Smooth muscle cell (in vitro differentiated cells): ENCODE data around the gene SLC25A21. TPM values are rescaled to one million over a fixed set of nuclear protein-coding genes. Genes with fewer than 3 reads are reported as not detected.

Experiments
- DNase-seq: peaks from one replicate; lab custom pipeline; 2025; ENCODE audit not compliant: unreplicated experiment; lab: John Stamatoyannopoulos, UW
- H2AFZ ChIP-seq: fragments of 200-600 bp; sonication (generic); 2 replicates; pipeline ENCODE4 v1.6.0; 2016; ENCODE audit warnings: antibody characterized with exemption, low read depth, mild to moderate bottlenecking
- H3F3A ChIP-seq: fragments of 200-600 bp; sonication (generic); 2 replicates; pipeline ENCODE4 v1.6.0; 2017; ENCODE audit warnings: antibody characterized with exemption, low read depth
- H3K27ac ChIP-seq: fragments of 200-600 bp; sonication (generic); 2 replicates; pipeline ENCODE4 v1.5.1; 2016; ENCODE audit warnings: low read depth, mild to moderate bottlenecking
- H3K27me3 ChIP-seq: fragments of 200-600 bp; sonication (generic); 2 replicates; pipeline ENCODE4 v1.6.1; 2016; ENCODE audit warnings: low read depth, mild to moderate bottlenecking
- H3K36me3 ChIP-seq: fragments of 200-600 bp; sonication (generic); 2 replicates; pipeline ENCODE4 v1.5.1; 2016; ENCODE audit warnings: low read depth
- H3K4me1 ChIP-seq: fragments of 200-600 bp; sonication (generic); 2 replicates; pipeline ENCODE4 v1.5.1; 2016; ENCODE audit warnings: low read depth
- H3K4me2 ChIP-seq: fragments of 200-600 bp; sonication (generic); 2 replicates; pipeline ENCODE4 v1.6.0; 2016; ENCODE audit warnings: mild to moderate bottlenecking
- H3K4me3 ChIP-seq: fragments of 200-600 bp; sonication (generic); 2 replicates; pipeline ENCODE4 v1.5.1; 2016; ENCODE audit warnings: mild to moderate bottlenecking
- H3K79me2 ChIP-seq: fragments of 200-600 bp; sonication (generic); 2 replicates; pipeline ENCODE4 v1.6.0; 2016; ENCODE audit warnings: low read depth, mild to moderate bottlenecking
- H3K9ac ChIP-seq: fragments of 200-600 bp; sonication (generic); 2 replicates; pipeline ENCODE4 v1.6.0; 2016; ENCODE audit warnings: low read depth
- H3K9me3 ChIP-seq: fragments of 200-600 bp; sonication (generic); replicated peaks from 2 replicates; pipeline ENCODE4 v1.5.1; 2016; ENCODE audit warnings: low read depth
- H4K20me1 ChIP-seq: fragments of 200-600 bp; sonication (generic); 2 replicates; pipeline ENCODE4 v1.6.0; 2016; ENCODE audit warnings: low read depth
- WGBS: methylation state at CpG from one replicate; pipeline ENCODE4 v1.1.7; 2016; ENCODE audit warnings: low lambda C conversion rate; 5-methylcytosine and 5-hydroxymethylcytosine counted together
- polyA plus RNA-seq: library from polyadenylated mRNA; unstranded; fragments of >200 nt; fragmentation: Nextera tagmentation; extraction: Ambion mirVana; gene quantifications from 2 replicates; pipeline ENCODE4 v1.2.1, GENCODE V29; 2016
- total RNA-seq: library from RNA; depleted of rRNA; stranded (reverse); fragments of >200 nt; gene quantifications from 2 replicates; pipeline ENCODE4 v1.2.3, GENCODE V29; 2014
- TF ChIP-seq, protein P1 (sequence below): fragments of 200-600 bp; sonication (generic); IDR thresholded peaks from 2 replicates; pipeline ENCODE4 v1.5.1; 2017; ENCODE audit warnings: borderline replicate concordance, mild to moderate bottlenecking, antibody characterized with exemption; ENCODE audit not compliant: insufficient read depth, poor library complexity, severe bottlenecking

SLC25A21 gene
- total and polyA plus RNA-seq, 2 experiments from 2014 or later = 1.1 TPM; not detected in 1

DNA sequence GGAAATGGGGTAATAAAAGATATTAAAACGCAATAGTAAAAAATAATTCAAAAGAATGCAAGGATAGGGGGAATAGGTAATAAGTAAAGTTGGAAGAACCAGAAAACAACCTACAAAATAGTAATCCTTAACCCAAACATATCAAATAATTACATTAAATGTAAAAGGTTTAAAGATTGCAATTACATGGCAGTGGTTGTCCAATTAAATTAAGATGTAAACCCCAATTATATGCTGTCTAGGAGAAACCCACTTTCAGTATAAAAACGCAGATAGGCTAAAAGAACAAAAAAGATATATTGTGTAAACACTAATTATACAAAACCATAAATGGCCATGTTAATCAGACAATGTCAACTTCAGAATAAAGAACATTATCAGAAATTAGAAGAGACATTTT is 247.3 kb downstream of the SLC25A21 start:
- Histone ChIP-seq H3F3A (no peaks in the 10 kb centered on the region), H3K27ac (no peak overlapping the region), H3K79me2 (no peaks in the 10 kb centered on the region), H3K9me3 (no peaks in the 10 kb centered on the region), H4K20me1 (no peaks in the 10 kb centered on the region), H3K9ac (no peak overlapping the region), H3K4me1 (no peaks in the 10 kb centered on the region), H3K36me3 (no peaks in the 10 kb centered on the region), H3K4me3 (no peak overlapping the region), H3K27me3 (peaks cover 2% of the 10 kb centered on the region), H3K4me2 (no peak overlapping the region), H2AFZ (no peak overlapping the region)
- DNase-seq = no peak
- 85% methylated on average over 2 of the region's 2 CpGs for WGBS
- TF ChIP-seq, protein P1, sequence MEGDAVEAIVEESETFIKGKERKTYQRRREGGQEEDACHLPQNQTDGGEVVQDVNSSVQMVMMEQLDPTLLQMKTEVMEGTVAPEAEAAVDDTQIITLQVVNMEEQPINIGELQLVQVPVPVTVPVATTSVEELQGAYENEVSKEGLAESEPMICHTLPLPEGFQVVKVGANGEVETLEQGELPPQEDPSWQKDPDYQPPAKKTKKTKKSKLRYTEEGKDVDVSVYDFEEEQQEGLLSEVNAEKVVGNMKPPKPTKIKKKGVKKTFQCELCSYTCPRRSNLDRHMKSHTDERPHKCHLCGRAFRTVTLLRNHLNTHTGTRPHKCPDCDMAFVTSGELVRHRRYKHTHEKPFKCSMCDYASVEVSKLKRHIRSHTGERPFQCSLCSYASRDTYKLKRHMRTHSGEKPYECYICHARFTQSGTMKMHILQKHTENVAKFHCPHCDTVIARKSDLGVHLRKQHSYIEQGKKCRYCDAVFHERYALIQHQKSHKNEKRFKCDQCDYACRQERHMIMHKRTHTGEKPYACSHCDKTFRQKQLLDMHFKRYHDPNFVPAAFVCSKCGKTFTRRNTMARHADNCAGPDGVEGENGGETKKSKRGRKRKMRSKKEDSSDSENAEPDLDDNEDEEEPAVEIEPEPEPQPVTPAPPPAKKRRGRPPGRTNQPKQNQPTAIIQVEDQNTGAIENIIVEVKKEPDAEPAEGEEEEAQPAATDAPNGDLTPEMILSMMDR = no peak

DNA sequence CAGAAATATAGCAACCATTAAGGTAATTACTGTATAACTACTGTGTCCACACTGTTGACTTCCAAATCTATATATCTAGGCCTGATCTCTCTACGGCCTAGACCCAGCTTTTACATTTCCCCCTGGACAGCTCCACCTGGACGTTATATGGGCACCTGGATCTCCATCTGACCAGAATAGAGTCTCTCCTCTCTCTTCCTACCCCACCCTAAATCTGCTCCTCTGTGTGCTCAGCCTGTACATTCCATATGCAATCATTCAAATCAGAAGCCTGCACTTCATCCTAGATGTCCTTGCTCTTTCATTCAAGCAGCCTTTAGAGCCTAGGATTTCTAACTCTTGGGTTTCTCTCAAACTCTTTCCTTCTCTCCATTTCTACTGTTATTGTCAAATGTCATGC is 255.7 kb downstream of the SLC25A21 start:
- Histone ChIP-seq H3K79me2 (no peaks in the 10 kb centered on the region), H3K27me3 (peaks cover 26% of the 10 kb centered on the region), H3K4me2 (no peak overlapping the region), H3K36me3 (no peaks in the 10 kb centered on the region), H2AFZ (no peak overlapping the region), H3K4me1 (no peaks in the 10 kb centered on the region), H3K9me3 (no peaks in the 10 kb centered on the region), H3F3A (no peaks in the 10 kb centered on the region), H4K20me1 (no peaks in the 10 kb centered on the region), H3K9ac (no peak overlapping the region), H3K27ac (no peak overlapping the region), H3K4me3 (no peak overlapping the region)
- 81% methylated on average over 2 of the region's 2 CpGs for WGBS
- DNase-seq = no peak
- TF ChIP-seq, protein P1 = no peak

DNA sequence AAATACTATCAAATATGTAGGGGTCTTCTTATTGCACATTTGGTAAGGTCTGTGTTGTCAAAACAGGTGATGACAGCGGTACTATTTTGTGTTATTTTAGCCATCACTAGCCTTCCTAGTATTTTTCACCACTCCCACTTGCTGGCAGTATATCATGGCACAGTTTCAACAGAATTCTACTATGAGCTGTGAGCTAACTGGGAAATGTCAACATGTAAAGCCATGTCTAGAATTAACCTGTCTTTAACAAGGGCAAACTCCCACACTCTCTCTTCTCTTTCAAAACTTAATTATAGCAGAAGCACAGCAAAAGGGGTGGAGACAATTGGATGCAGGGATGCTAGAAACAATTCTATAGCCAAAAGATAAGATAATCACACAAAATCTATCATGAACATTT is 257.3 kb downstream of the SLC25A21 start:
- Histone ChIP-seq H4K20me1 (no peaks in the 10 kb centered on the region), H3K4me1 (no peaks in the 10 kb centered on the region), H3F3A (no peaks in the 10 kb centered on the region), H3K36me3 (no peaks in the 10 kb centered on the region), H2AFZ (no peak overlapping the region), H3K79me2 (no peaks in the 10 kb centered on the region), H3K27ac (no peak overlapping the region), H3K9ac (no peak overlapping the region), H3K9me3 (no peaks in the 10 kb centered on the region), H3K27me3 (peaks cover 25% of the 10 kb centered on the region), H3K4me2 (no peak overlapping the region), H3K4me3 (no peak overlapping the region)
- 94% methylated on average over 1 of the region's 1 CpG for WGBS
- DNase-seq = no peak
- TF ChIP-seq, protein P1 = no peak

DNA sequence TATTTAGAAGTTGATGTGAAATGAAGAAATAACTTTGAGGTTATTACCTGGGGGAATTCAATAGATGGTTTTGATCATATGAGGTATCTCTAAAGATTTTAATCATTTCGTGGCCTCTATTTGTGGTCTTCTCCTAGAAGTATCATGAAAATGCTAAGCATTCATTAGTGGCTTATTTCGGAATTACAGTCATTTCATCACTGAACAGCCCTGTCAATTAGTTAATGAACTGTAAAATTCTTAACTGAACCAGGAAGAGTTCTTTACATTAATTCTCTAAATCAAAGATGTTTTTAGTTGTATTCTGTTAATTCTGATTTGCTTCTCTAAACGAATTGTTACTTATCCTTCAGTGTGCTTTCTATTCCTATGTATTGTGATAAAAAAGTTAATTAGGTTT is 261.8 kb downstream of the SLC25A21 start:
- no peak overlapping the region for H3K4me3 ChIP-seq
- H3K36me3 ChIP-seq = no peaks in the 10 kb centered on the region
- WGBS = 74% methylated on average over 3 of the region's 3 CpGs
- no peaks in the 10 kb centered on the region for H3K4me1 ChIP-seq
- TF ChIP-seq, protein P1 = no peak
- no peaks in the 10 kb centered on the region for H4K20me1 ChIP-seq
- H3K9ac ChIP-seq = no peak overlapping the region
- H3K27ac ChIP-seq = no peak overlapping the region
- no peak overlapping the region for H2AFZ ChIP-seq
- no peaks in the 10 kb centered on the region for H3K9me3 ChIP-seq
- H3F3A ChIP-seq = no peaks in the 10 kb centered on the region
- DNase-seq = no peak
- no peak overlapping the region for H3K4me2 ChIP-seq
- peaks cover 20% of the 10 kb centered on the region for H3K27me3 ChIP-seq
- no peaks in the 10 kb centered on the region for H3K79me2 ChIP-seq
